Measurements from ENCODE around the gene PTPRM. TPM values are rescaled to one million over a fixed set of nuclear protein-coding genes. Genes with fewer than 3 reads are reported as not detected.

Gene PTPRM
- total and polyA plus RNA-seq, 2 donors (not counting 3 experiments of a cell fraction or from before 2014, with no cell fraction given): 37.4 to 43.7 TPM

DNA sequence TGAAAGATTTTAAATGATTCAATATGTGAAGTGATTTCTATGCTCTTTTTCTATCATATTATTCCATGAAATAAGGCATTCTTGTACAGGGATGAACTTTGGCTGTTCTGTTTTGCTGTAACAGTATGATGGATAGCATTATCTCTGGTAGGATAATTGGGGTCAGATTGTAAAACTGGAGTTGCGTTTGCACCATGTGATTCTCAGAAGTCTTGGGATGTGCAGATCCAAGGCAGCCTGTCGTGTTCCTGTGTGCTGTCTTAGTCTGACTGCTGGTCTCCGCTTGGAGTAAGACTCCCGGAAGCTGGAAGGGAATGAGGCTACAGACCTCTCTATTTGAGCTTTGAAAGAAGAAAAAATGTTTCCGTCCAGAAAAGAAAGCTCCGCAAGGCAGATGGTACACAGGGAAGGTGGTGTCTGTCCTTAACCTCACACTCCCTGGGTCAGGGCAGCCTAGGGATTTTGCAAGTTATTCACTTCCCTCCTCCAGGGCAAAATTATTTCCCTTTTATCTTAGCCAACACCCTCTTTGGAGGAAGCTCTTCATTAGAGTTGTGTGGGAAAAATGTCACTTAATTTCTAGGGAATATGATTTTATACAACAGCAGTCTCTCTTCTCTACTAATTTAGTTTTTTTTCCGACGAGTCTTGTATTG lies 250.6 kb downstream of the PTPRM start:
- no peak overlapping the region for H3K4me2 ChIP-seq (ENCODE audit: insufficient read depth, low read length)
- H3K79me2 ChIP-seq (ENCODE audit: control insufficient read depth, insufficient read depth, low read length): no peaks in the 10 kb centered on the region
- peaks cover 2% of the 10 kb centered on the region for H3K9me3 ChIP-seq (replicated peaks; ENCODE audit: control insufficient read depth, insufficient read depth, low read length)
- no peak overlapping the region for H3K9ac ChIP-seq (replicated peaks; ENCODE audit: extremely low read depth, insufficient read depth, low read length)
- no peak for TF ChIP-seq FOS (IDR thresholded peaks at IDR 0.05; ENCODE audit: borderline replicate concordance, insufficient read depth, low read length)
- TF ChIP-seq, protein P1, sequence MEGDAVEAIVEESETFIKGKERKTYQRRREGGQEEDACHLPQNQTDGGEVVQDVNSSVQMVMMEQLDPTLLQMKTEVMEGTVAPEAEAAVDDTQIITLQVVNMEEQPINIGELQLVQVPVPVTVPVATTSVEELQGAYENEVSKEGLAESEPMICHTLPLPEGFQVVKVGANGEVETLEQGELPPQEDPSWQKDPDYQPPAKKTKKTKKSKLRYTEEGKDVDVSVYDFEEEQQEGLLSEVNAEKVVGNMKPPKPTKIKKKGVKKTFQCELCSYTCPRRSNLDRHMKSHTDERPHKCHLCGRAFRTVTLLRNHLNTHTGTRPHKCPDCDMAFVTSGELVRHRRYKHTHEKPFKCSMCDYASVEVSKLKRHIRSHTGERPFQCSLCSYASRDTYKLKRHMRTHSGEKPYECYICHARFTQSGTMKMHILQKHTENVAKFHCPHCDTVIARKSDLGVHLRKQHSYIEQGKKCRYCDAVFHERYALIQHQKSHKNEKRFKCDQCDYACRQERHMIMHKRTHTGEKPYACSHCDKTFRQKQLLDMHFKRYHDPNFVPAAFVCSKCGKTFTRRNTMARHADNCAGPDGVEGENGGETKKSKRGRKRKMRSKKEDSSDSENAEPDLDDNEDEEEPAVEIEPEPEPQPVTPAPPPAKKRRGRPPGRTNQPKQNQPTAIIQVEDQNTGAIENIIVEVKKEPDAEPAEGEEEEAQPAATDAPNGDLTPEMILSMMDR (IDR thresholded peaks at IDR 0.05; ENCODE audit: extremely low read depth in 1 of 2, insufficient read depth in 1 of 2, low read depth in 1 of 2, low read length in 2 of 2): no peak
- no peak for TF ChIP-seq GATA2 (IDR thresholded peaks at IDR 0.05; ENCODE audit: insufficient read depth, insufficient read length, low read depth, low read length)
- no peak for TF ChIP-seq POLR2A (IDR thresholded peaks at IDR 0.05; ENCODE audit: low read depth, low read length)
- TF ChIP-seq, protein P2, sequence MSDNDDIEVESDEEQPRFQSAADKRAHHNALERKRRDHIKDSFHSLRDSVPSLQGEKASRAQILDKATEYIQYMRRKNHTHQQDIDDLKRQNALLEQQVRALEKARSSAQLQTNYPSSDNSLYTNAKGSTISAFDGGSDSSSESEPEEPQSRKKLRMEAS (IDR thresholded peaks at IDR 0.05; ENCODE audit: insufficient read depth, insufficient read length): no peak
- no peak for TF ChIP-seq MYC (IDR thresholded peaks at IDR 0.05; ENCODE audit: low read depth, low read length)
- no peak for TF ChIP-seq EZH2 (IDR thresholded peaks at IDR 0.05; ENCODE audit: borderline replicate concordance, low read depth, low read length, severe bottlenecking)
- no peak overlapping the region for H2AFZ ChIP-seq (ENCODE audit: low read depth, low read length)
- FAIRE-seq (no peak), DNase-seq (ENCODE audit: low read depth, low spot score) (no peak)
- ChIA-PET POLR2A (no interaction called here), CTCF (interaction anchor here (1.0 to 2.1 kb wide), 4 partner anchors 8 to 40 kb away, joined by 3 to 8 read pairs (median 4); no protein-coding TSS in a partner anchor)
- H3K27ac ChIP-seq (ENCODE audit: insufficient read depth, low read depth, low read length): no peak overlapping the region
- no peaks in the 10 kb centered on the region for H4K20me1 ChIP-seq (replicated peaks; ENCODE audit: control insufficient read depth, extremely low read depth, insufficient read depth, low read length)
- H3K9me1 ChIP-seq (replicated peaks; ENCODE audit: control insufficient read depth, extremely low read depth, insufficient read depth, low read length): no peaks in the 10 kb centered on the region
- H3K4me1 ChIP-seq (ENCODE audit: control insufficient read depth, extremely low read depth, insufficient read depth, low read length): peaks cover under 1% of the 10 kb centered on the region
- H3K4me3 ChIP-seq (replicated peaks in 1 of 3; ENCODE audit: insufficient read depth in 1 of 3, low read depth in 1 of 3, low read length in 3 of 3): no peak overlapping the region
- no peaks in the 10 kb centered on the region for H3K36me3 ChIP-seq (ENCODE audit: control insufficient read depth in 2 of 2, extremely low read depth in 1 of 2, insufficient read depth in 2 of 2, low read length in 2 of 2)
- intact Hi-C loops (cut with micrococcal nuclease): no loop called here
- no peaks in the 10 kb centered on the region for H3K27me3 ChIP-seq (ENCODE audit: control insufficient read depth in 2 of 2, insufficient read depth in 2 of 2, low read length in 2 of 2)
- no TSS peak for BruUV-seq (replicated peaks)
- dilution Hi-C loops (cut with MboI; ENCODE audit: extremely low pct_ligation_motif_present, low sequenced_read_pairs): no loop called here

Measured in endothelial cell of umbilical vein (primary cell).